HG03432 (cell line): ENCODE results near the gene PPFIBP1.

ENCODE experiments used
- ATAC-seq: cut with Tn5 transposase; IDR thresholded peaks from one replicate; pipeline ENCODE4 v1.9.1; 2021; ENCODE audit warnings: mild to moderate bottlenecking, moderate library complexity; ENCODE audit not compliant: unreplicated experiment

Gene PPFIBP1

GRCh38 chr12:27523642-27524493 is at the start of gene PPFIBP1:
Gene PPFIBP1, plus strand, starts transcription at chr12:27524206. Its CDS starts 109,191 bp downstream, at chr12:27633397.
- ATAC-seq = peak; percentile 97

- ATAC-seq = no peak
These were observed 49.7 kb upstream of the PPFIBP1 start for GRCh38 chr12:27474344-27474743.

GRCh38 chr12:27477049-27477448 is 47.0 kb upstream of the PPFIBP1 start:
- no peak for ATAC-seq

- no peak for ATAC-seq
These were observed 45.1 kb upstream of the PPFIBP1 start for GRCh38 chr12:27478949-27479348.

GRCh38 chr12:27480016-27480415 is 44.0 kb upstream of the PPFIBP1 start:
- no peak for ATAC-seq

GRCh38 chr12:27486961-27487360 is 37.0 kb upstream of the PPFIBP1 start:
- ATAC-seq = no peak

- ATAC-seq = no peak
These were observed 35.5 kb upstream of the PPFIBP1 start for GRCh38 chr12:27488479-27488878.

GRCh38 chr12:27491226-27491625 is 32.8 kb upstream of the PPFIBP1 start:
- no peak for ATAC-seq

GRCh38 chr12:27493260-27493940 is 30.6 kb upstream of the PPFIBP1 start:
- ATAC-seq = no peak

GRCh38 chr12:27497446-27497845 is 26.6 kb upstream of the PPFIBP1 start:
- no peak for ATAC-seq

GRCh38 chr12:27498149-27498548 is 25.9 kb upstream of the PPFIBP1 start:
- ATAC-seq = peak; percentile 95

GRCh38 chr12:27498761-27499160 is 25.2 kb upstream of the PPFIBP1 start:
- ATAC-seq = no peak

GRCh38 chr12:27499377-27499776 is 24.6 kb upstream of the PPFIBP1 start:
- no peak for ATAC-seq

- ATAC-seq = no peak
These were observed 23.5 kb upstream of the PPFIBP1 start for GRCh38 chr12:27500546-27500945.

- no peak for ATAC-seq
These were observed 22.0 kb upstream of the PPFIBP1 start for GRCh38 chr12:27502021-27502435.

GRCh38 chr12:27504507-27504906 is 19.5 kb upstream of the PPFIBP1 start:
- no peak for ATAC-seq

GRCh38 chr12:27505109-27505508 is 18.9 kb upstream of the PPFIBP1 start:
- ATAC-seq = no peak

- no peak for ATAC-seq
These were observed 18.2 kb upstream of the PPFIBP1 start for GRCh38 chr12:27505761-27506160.

- ATAC-seq = no peak
These were observed 17.3 kb upstream of the PPFIBP1 start for GRCh38 chr12:27506645-27507189.

GRCh38 chr12:27508736-27509431 is 15.1 kb upstream of the PPFIBP1 start:
- no peak for ATAC-seq

GRCh38 chr12:27511031-27511722 is 12.8 kb upstream of the PPFIBP1 start:
- no peak for ATAC-seq
